ENCODE results near the gene SLC48A1.

The SLC48A1 gene

DNA sequence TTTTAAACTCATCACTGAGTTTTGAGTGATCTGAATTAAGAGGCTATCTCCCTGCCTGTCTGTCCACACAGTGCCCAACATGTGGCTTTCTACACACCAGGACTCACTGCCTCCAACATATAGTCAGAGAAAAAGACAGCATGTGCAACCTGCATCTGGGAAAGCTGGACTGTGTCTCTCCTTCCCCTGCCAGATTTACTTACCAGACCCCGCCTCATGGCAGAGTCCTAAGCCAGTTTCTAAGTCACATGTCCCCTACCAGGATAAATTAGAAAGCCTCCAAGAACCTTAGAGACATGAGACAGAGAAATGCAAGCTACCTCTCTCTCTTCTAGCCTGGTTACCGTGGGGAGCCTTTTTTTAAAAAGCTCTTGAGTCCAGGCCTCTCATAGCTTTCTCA is 49.4 kb downstream of the SLC48A1 start:
- Histone ChIP-seq H3K27ac (ENCODE audit: low read depth in 2 of 2, low read length in 2 of 2) (peak overlapping the region in 1 of 2 donors; percentile 5), H3K27me3 (ENCODE audit: control insufficient read depth in 2 of 2, insufficient read depth in 2 of 2, low read length in 2 of 2) (no peaks in the 10 kb centered on the region), H3K36me3 (ENCODE audit: control insufficient read depth in 2 of 2, insufficient read depth in 2 of 2, low read length in 2 of 2) (no peaks in the 10 kb centered on the region), H3K9ac (ENCODE audit: low read depth in 1 of 2, low read length in 2 of 2) (no peak overlapping the region), H3K4me3 (ENCODE audit: low read length in 2 of 2) (no peak overlapping the region), H3K4me1 (ENCODE audit: control insufficient read depth in 2 of 2, insufficient read depth in 2 of 2, low read length in 2 of 2) (peaks cover 31 to 34% of the 10 kb centered on the region in 2 donors), H3K9me3 (ENCODE audit: control insufficient read depth in 2 of 2, low read length in 2 of 2) (no peaks in the 10 kb centered on the region)

DNA sequence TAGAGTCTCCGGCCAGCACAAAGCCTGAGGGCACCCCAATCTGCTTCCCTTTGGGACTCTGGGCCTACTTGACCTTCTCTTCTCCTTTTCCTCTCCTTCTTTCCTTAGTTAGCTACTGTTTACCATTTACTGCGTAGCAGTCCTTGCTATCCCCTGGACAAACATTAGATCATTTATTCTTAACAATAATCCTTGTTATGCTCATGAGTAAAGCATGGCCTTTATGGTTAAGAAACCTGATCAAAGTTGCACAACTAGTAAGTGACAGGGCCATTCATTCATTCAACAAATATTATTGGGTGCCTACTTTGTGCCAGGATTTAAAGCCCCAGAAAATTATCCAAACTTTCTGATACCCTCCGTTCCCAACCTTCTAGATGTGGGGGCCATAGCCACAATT is 49.8 kb downstream of the SLC48A1 start:
- Histone ChIP-seq H3K4me3 (ENCODE audit: low read length in 2 of 2) (no peak overlapping the region), H3K9me3 (ENCODE audit: control insufficient read depth in 2 of 2, low read length in 2 of 2) (no peaks in the 10 kb centered on the region), H3K9ac (ENCODE audit: low read depth in 1 of 2, low read length in 2 of 2) (no peak overlapping the region), H3K4me1 (ENCODE audit: control insufficient read depth in 2 of 2, insufficient read depth in 2 of 2, low read length in 2 of 2) (peaks cover 27 to 31% of the 10 kb centered on the region in 2 donors), H3K27ac (ENCODE audit: low read depth in 2 of 2, low read length in 2 of 2) (peak overlapping the region; percentile 5 to 39), H3K27me3 (ENCODE audit: control insufficient read depth in 2 of 2, insufficient read depth in 2 of 2, low read length in 2 of 2) (no peaks in the 10 kb centered on the region), H3K36me3 (ENCODE audit: control insufficient read depth in 2 of 2, insufficient read depth in 2 of 2, low read length in 2 of 2) (no peaks in the 10 kb centered on the region)

DNA sequence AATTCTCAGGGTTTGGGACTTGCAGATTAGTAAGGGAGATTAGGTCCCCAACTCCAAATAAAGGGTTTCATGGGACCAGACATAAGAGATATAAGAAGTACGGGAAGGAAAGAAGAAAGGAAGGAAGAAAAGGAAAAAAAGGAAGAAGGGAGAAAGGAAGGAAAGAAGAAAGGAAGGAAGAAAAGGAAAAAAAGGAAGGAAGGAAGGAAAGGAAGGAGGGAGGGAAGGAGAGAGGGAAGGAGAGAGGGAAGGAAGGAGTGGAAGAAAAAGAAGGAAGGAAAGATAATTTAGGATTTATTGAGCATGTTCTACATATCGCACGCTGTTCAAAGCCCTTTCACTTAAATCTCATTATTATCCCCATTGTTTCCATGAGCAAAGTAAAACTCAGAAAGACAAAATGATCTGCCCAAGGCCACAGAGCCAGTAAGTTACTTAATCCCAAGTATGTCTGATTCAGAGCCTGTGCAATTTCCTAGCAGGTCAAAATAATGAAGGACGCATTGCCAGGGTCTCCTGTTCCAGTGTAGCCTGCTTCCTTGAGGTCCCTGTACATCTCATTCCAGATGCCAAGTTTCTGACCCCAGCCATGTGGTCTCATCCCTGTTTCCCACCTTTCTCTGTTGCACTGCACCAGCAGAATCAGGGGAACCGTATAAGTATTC is 50.5 kb downstream of the SLC48A1 start:
- H3K4me3 ChIP-seq (ENCODE audit: low read length in 2 of 2): no peak overlapping the region
- H3K9me3 ChIP-seq (ENCODE audit: control insufficient read depth in 2 of 2, low read length in 2 of 2): no peaks in the 10 kb centered on the region
- no peaks in the 10 kb centered on the region for H3K27me3 ChIP-seq (ENCODE audit: control insufficient read depth in 2 of 2, insufficient read depth in 2 of 2, low read length in 2 of 2)
- H3K27ac ChIP-seq (ENCODE audit: low read depth in 2 of 2, low read length in 2 of 2): peak overlapping the region in 1 of 2 donors; percentile 39
- peak overlapping the region in 1 of 2 donors; percentile 41 for H3K9ac ChIP-seq (ENCODE audit: low read depth in 1 of 2, low read length in 2 of 2)
- peaks cover 26 to 31% of the 10 kb centered on the region in 2 donors for H3K4me1 ChIP-seq (ENCODE audit: control insufficient read depth in 2 of 2, insufficient read depth in 2 of 2, low read length in 2 of 2)
- no peaks in the 10 kb centered on the region for H3K36me3 ChIP-seq (ENCODE audit: control insufficient read depth in 2 of 2, insufficient read depth in 2 of 2, low read length in 2 of 2)

DNA sequence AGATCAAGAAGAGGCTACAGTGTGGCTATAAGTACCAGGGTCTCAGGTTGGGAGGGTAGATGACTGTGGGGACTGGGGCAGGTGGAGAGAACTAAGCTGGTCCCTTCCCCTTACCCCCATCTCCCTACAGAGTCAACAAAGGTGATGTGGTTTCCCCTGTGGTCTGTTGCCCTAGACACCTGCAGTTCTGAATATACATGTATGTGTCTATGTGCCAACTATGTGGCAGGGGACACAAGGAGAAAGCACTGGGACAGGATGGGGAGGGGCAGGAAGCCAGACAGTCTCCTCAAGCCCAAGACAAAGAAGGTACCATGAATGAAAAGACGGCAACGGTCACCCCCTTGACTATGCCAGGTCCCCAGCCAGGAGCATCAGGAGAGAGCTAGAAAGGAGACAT is 51.2 kb downstream of the SLC48A1 start:
- H3K36me3 ChIP-seq (ENCODE audit: control insufficient read depth in 2 of 2, insufficient read depth in 2 of 2, low read length in 2 of 2): no peaks in the 10 kb centered on the region
- H3K27ac ChIP-seq (ENCODE audit: low read depth in 2 of 2, low read length in 2 of 2): peak overlapping the region; percentile 9 to 28
- no peaks in the 10 kb centered on the region for H3K27me3 ChIP-seq (ENCODE audit: control insufficient read depth in 2 of 2, insufficient read depth in 2 of 2, low read length in 2 of 2)
- H3K4me3 ChIP-seq (ENCODE audit: low read length in 2 of 2): no peak overlapping the region
- H3K4me1 ChIP-seq (ENCODE audit: control insufficient read depth in 2 of 2, insufficient read depth in 2 of 2, low read length in 2 of 2): peaks cover 29 to 33% of the 10 kb centered on the region in 2 donors
- no peak overlapping the region for H3K9ac ChIP-seq (ENCODE audit: low read depth in 1 of 2, low read length in 2 of 2)
- no peaks in the 10 kb centered on the region for H3K9me3 ChIP-seq (ENCODE audit: control insufficient read depth in 2 of 2, low read length in 2 of 2)

DNA sequence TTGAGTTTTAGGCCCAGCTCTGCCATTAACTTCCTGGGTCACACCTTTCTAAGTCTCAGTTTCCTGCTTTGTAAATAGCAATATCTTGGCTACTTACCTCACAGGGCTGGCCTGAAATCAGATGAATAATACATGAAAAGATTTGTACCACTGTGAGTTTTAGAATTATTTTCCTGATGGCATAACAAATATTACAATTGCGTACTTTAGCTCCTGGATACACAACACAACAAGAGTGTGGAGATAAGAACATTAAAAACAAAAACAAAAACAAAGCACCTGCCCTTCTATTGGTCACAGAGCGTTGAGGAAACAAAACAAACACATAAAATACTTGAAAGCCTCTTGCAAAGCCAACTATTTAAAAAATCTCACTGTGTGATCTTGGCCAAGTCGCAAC is 51.6 kb downstream of the SLC48A1 start:
- no peaks in the 10 kb centered on the region for H3K27me3 ChIP-seq (ENCODE audit: control insufficient read depth in 2 of 2, insufficient read depth in 2 of 2, low read length in 2 of 2)
- H3K4me1 ChIP-seq (ENCODE audit: control insufficient read depth in 2 of 2, insufficient read depth in 2 of 2, low read length in 2 of 2): peaks cover 33 to 37% of the 10 kb centered on the region in 2 donors
- peak overlapping the region; percentile 9 to 28 for H3K27ac ChIP-seq (ENCODE audit: low read depth in 2 of 2, low read length in 2 of 2)
- no peaks in the 10 kb centered on the region for H3K36me3 ChIP-seq (ENCODE audit: control insufficient read depth in 2 of 2, insufficient read depth in 2 of 2, low read length in 2 of 2)
- no peak overlapping the region for H3K9ac ChIP-seq (ENCODE audit: low read depth in 1 of 2, low read length in 2 of 2)
- no peak overlapping the region for H3K4me3 ChIP-seq (ENCODE audit: low read length in 2 of 2)
- no peaks in the 10 kb centered on the region for H3K9me3 ChIP-seq (ENCODE audit: control insufficient read depth in 2 of 2, low read length in 2 of 2)

DNA sequence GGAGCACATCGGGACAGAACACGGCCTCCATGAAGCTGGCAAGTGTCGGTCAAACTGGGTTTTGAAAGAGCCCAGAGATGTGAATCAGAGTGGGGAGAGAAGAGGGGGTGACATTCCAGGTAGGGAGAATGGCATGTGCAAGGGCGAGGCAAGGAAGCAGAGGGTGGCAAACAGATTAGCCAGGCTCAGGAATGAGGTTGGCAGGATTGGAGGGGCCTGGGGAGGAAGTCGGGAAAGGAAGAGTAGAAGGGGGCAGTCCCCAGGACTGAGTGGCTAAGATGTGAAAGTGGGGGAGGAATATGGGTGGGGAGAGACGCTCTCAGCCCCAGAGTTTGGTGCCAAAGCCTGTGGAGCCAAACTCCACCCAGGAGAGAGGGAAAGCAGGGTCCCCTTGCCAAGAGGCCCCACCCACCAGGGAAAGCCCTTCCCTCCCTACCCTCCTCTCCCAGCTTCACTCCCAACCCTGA is 52.2 kb downstream of the SLC48A1 start:
- peak overlapping the region in 1 of 2 donors; percentile 24 for H3K27ac ChIP-seq (ENCODE audit: low read depth in 2 of 2, low read length in 2 of 2)
- no peak overlapping the region for H3K4me3 ChIP-seq (ENCODE audit: low read length in 2 of 2)
- peaks cover 31 to 37% of the 10 kb centered on the region in 2 donors for H3K4me1 ChIP-seq (ENCODE audit: control insufficient read depth in 2 of 2, insufficient read depth in 2 of 2, low read length in 2 of 2)
- H3K9ac ChIP-seq (ENCODE audit: low read depth in 1 of 2, low read length in 2 of 2): no peak overlapping the region
- H3K9me3 ChIP-seq (ENCODE audit: control insufficient read depth in 2 of 2, low read length in 2 of 2): no peaks in the 10 kb centered on the region
- no peaks in the 10 kb centered on the region for H3K36me3 ChIP-seq (ENCODE audit: control insufficient read depth in 2 of 2, insufficient read depth in 2 of 2, low read length in 2 of 2)
- H3K27me3 ChIP-seq (ENCODE audit: control insufficient read depth in 2 of 2, insufficient read depth in 2 of 2, low read length in 2 of 2): no peaks in the 10 kb centered on the region

DNA sequence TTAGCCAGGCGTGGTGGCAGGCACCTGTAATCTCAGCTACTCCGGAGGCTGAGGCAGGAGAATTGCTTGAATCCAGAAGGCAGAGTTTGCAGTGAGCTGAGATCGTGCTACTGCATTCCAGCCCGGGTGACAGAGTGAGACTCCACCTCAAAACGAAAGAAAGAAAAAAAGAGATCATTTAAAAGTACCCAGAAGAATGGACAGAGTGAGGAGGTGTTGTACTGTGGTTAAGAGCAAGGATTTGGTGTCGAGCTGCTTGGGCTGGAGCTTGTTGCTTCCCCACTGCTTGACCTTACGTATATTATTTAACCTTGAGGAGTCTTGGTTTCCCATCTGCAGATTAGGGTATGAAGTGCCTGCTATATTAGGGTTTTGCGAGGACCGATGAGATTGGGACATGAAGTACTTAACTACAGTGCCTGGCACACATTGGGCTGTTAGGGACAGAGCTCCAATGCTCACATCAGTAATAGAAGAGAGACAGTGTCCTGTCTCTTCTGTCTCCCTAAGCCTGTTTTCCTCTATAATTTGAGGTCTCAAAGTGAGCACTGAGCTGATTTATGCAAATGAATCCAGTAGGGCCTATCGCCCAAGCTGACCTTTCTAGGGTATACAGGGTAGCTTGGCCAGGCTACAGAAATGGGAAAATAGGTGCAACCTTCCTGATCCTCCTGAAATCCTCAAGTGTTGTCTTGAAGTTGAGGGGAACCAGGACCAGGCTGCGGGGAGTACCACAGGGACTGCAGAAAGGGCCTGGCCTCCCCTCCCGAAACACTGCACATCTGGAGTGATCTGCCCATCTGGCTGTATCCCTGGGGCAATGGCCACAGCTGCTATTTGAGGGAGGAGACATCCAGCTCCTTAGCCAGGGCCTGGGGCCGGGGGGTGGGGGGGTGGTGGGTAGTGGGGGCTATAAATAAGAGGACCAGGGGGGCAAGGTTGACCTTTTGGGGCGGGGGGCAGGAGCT is 55.3 kb downstream of the SLC48A1 start:
- Histone ChIP-seq H3K27ac (ENCODE audit: low read depth in 2 of 2, low read length in 2 of 2) (peak overlapping the region; percentile 73 to 74), H3K9ac (ENCODE audit: low read depth in 1 of 2, low read length in 2 of 2) (no peak overlapping the region), H3K4me3 (ENCODE audit: low read length in 2 of 2) (no peak overlapping the region), H3K9me3 (ENCODE audit: control insufficient read depth in 2 of 2, low read length in 2 of 2) (no peaks in the 10 kb centered on the region), H3K27me3 (ENCODE audit: control insufficient read depth in 2 of 2, insufficient read depth in 2 of 2, low read length in 2 of 2) (no peaks in the 10 kb centered on the region), H3K4me1 (ENCODE audit: control insufficient read depth in 2 of 2, insufficient read depth in 2 of 2, low read length in 2 of 2) (peaks cover 17 to 27% of the 10 kb centered on the region in 2 donors), H3K36me3 (ENCODE audit: control insufficient read depth in 2 of 2, insufficient read depth in 2 of 2, low read length in 2 of 2) (no peaks in the 10 kb centered on the region)

DNA sequence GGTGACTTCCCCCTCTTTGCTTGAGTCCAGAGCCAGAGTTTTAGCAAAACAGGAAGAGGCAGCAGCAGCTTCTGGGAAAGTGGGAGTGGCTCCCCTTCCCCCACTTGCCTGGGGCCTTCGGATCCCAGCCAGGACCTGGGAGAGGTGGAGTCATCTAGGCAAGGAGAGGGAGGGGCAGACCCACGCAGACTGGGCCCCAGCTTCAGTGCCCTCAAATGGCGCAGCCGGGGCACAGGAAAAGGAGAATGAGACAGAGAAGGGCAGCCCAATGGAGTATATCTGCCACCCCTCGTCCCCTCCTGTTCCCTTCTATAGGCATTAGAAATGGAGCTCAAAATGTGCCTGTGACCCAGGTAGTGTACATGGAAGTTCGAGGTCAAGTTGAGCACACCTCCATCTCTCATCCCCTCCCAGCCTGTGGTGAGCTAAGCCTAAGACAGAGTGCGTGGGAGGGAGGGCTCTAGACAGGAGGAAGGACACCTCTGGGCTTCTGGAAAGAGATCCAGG is 56.0 kb downstream of the SLC48A1 start:
- no peaks in the 10 kb centered on the region for H3K27me3 ChIP-seq (ENCODE audit: control insufficient read depth in 2 of 2, insufficient read depth in 2 of 2, low read length in 2 of 2)
- H3K4me3 ChIP-seq (ENCODE audit: low read length in 2 of 2): peak overlapping the region; percentile 20 to 40
- H3K9ac ChIP-seq (ENCODE audit: low read depth in 1 of 2, low read length in 2 of 2): peak overlapping the region; percentile 1 to 65
- peak overlapping the region; percentile 64 to 74 for H3K27ac ChIP-seq (ENCODE audit: low read depth in 2 of 2, low read length in 2 of 2)
- no peaks in the 10 kb centered on the region for H3K9me3 ChIP-seq (ENCODE audit: control insufficient read depth in 2 of 2, low read length in 2 of 2)
- H3K36me3 ChIP-seq (ENCODE audit: control insufficient read depth in 2 of 2, insufficient read depth in 2 of 2, low read length in 2 of 2): no peaks in the 10 kb centered on the region
- peaks cover 17 to 22% of the 10 kb centered on the region in 2 donors for H3K4me1 ChIP-seq (ENCODE audit: control insufficient read depth in 2 of 2, insufficient read depth in 2 of 2, low read length in 2 of 2)

DNA sequence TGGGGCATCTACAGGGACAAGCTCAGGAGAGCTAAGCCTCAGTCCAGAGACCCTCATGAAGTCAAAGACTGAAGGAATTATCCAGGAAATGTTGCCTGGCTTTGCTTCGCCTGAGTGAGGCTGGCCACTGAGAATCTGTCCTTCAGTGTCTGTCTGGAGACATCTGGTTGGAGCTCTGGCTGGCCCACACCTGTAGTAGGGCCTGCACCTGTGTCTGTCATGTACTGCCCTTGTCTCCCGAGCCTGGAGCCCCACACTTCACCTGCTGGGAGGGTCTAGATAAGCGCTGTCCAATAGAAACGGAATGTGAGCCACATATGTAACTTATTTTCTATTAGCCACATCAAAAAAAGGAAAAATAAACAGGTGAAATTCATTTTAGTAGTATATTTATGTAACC is 56.5 kb downstream of the SLC48A1 start:
- H3K4me1 ChIP-seq (ENCODE audit: control insufficient read depth in 2 of 2, insufficient read depth in 2 of 2, low read length in 2 of 2): peaks cover 17 to 22% of the 10 kb centered on the region in 2 donors
- H3K27me3 ChIP-seq (ENCODE audit: control insufficient read depth in 2 of 2, insufficient read depth in 2 of 2, low read length in 2 of 2): no peaks in the 10 kb centered on the region
- no peaks in the 10 kb centered on the region for H3K36me3 ChIP-seq (ENCODE audit: control insufficient read depth in 2 of 2, insufficient read depth in 2 of 2, low read length in 2 of 2)
- H3K27ac ChIP-seq (ENCODE audit: low read depth in 2 of 2, low read length in 2 of 2): peak overlapping the region; percentile 64 to 74
- peak overlapping the region in 1 of 2 donors; percentile 1 for H3K9ac ChIP-seq (ENCODE audit: low read depth in 1 of 2, low read length in 2 of 2)
- H3K9me3 ChIP-seq (ENCODE audit: control insufficient read depth in 2 of 2, low read length in 2 of 2): no peaks in the 10 kb centered on the region
- H3K4me3 ChIP-seq (ENCODE audit: low read length in 2 of 2): peak overlapping the region in 1 of 2 donors; percentile 20
